ENCODE measurements around the gene SH3GLB1. TPM values are rescaled to one million over a fixed set of nuclear protein-coding genes. Genes with fewer than 3 reads are reported as not detected.

SH3GLB1 gene
- total RNA-seq, 1 experiment from 2014 or later, result 25.0 TPM

GRCh38 chr1:86712088-86712860, 7.9 kb downstream of the SH3GLB1 start:
- TF ChIP-seq EZH2 (IDR thresholded peaks at IDR 0.05; ENCODE audit: low read length, unreplicated experiment) (no peak), EZH2phosphoT487 (IDR thresholded peaks at IDR 0.05; ENCODE audit: borderline replicate concordance, low read length) (no peak), CTCF (conservative IDR thresholded peaks at IDR 0.05; ENCODE audit: low read depth, low read length) (no peak)
- H2AFZ ChIP-seq (ENCODE audit: low read length), result no peak overlapping the region
- intact Hi-C loops (cut with micrococcal nuclease), result no loop called here
- ATAC-seq (no peak), DNase-seq (no peak)
- no peak overlapping the region for H3K9ac ChIP-seq (ENCODE audit: low read length)
- no peak overlapping the region for H3K4me2 ChIP-seq (ENCODE audit: low read length)
- peaks cover 14% of the 10 kb centered on the region for H3K36me3 ChIP-seq (ENCODE audit: low read depth, low read length)
- no peak overlapping the region for H3K4me3 ChIP-seq (ENCODE audit: low read length)
- no peaks in the 10 kb centered on the region for H3K9me3 ChIP-seq (ENCODE audit: low read length)
- peaks cover 94% of the 10 kb centered on the region for H3K79me2 ChIP-seq (ENCODE audit: low read length)
- H3K4me1 ChIP-seq (ENCODE audit: insufficient read depth, low read length), result peaks cover 25% of the 10 kb centered on the region
- BruUV-seq (replicated peaks), result no TSS peak
- H3F3A ChIP-seq (ENCODE audit: low read length, unreplicated experiment), result peaks cover 10% of the 10 kb centered on the region
- no peaks in the 10 kb centered on the region for H3K27me3 ChIP-seq (ENCODE audit: low read length)
- peaks cover 29% of the 10 kb centered on the region for H4K20me1 ChIP-seq (ENCODE audit: low read length)
- no peak overlapping the region for H3K27ac ChIP-seq (ENCODE audit: low read length)
- H3K9me2 ChIP-seq (replicated peaks; ENCODE audit: low read length), result no peaks in the 10 kb centered on the region
- CTCF ChIA-PET, result no interaction called here
- POLR2A ChIA-PET (ENCODE audit: unreplicated experiment), result no interaction called here

DNA sequence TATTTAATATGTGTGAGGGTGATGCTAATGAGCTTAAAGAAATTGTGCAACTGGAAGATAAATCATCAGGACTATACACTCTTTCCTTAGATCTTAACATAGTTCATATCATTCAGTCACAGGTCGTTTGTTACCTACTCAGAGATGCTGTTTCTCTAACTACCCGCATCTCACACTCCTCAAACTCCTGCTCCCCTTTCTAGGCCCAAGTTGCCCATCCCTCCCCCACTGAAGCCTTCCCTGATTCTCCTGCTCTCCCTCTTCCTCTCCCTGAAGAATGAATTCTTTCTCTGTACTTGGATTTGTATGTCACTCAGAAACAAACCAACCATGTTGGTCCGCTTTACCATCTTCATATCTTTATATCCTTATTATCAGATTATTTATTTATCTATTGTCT, 9.1 kb downstream of the SH3GLB1 start:
- BruUV-seq (replicated peaks), result no TSS peak

More for the DNA sequence above, 9.1 kb downstream of the SH3GLB1 start:
- peaks cover 10% of the 10 kb centered on the region for H3F3A ChIP-seq (ENCODE audit: low read length, unreplicated experiment)
- no peaks in the 10 kb centered on the region for H3K27me3 ChIP-seq (ENCODE audit: low read length)
- H3K79me2 ChIP-seq (ENCODE audit: low read length), result peaks cover 88% of the 10 kb centered on the region
- peaks cover 18% of the 10 kb centered on the region for H3K36me3 ChIP-seq (ENCODE audit: low read depth, low read length)
- no peak overlapping the region for H3K27ac ChIP-seq (ENCODE audit: low read length)
- intact Hi-C loops (cut with micrococcal nuclease), result no loop called here
- H3K9ac ChIP-seq (ENCODE audit: low read length), result no peak overlapping the region
- H3K4me3 ChIP-seq (ENCODE audit: low read length), result no peak overlapping the region
- ChIA-PET CTCF (interaction anchor here (3.1 kb wide), 1 partner anchor 9 kb away, joined by 23 read pairs; the partner anchor contains the start of gene SH3GLB1), POLR2A (ENCODE audit: unreplicated experiment) (no interaction called here)
- no peak for TF ChIP-seq EZH2 (IDR thresholded peaks at IDR 0.05; ENCODE audit: low read length, unreplicated experiment)
- no peak for TF ChIP-seq CTCF (conservative IDR thresholded peaks at IDR 0.05; ENCODE audit: low read depth, low read length)
- TF ChIP-seq EZH2phosphoT487 (IDR thresholded peaks at IDR 0.05; ENCODE audit: borderline replicate concordance, low read length), result no peak
- no peak overlapping the region for H2AFZ ChIP-seq (ENCODE audit: low read length)
- no peaks in the 10 kb centered on the region for H3K9me3 ChIP-seq (ENCODE audit: low read length)
- no peaks in the 10 kb centered on the region for H3K9me2 ChIP-seq (replicated peaks; ENCODE audit: low read length)
- peaks cover 22% of the 10 kb centered on the region for H3K4me1 ChIP-seq (ENCODE audit: insufficient read depth, low read length)
- peaks cover 29% of the 10 kb centered on the region for H4K20me1 ChIP-seq (ENCODE audit: low read length)
- peak overlapping the region; percentile 79; the same call in 1 of the 2 replicates for H3K4me2 ChIP-seq (ENCODE audit: low read length)
- ATAC-seq (no peak), DNase-seq (no peak)
